ENCODE measurements around the gene NEU2. TPM values are rescaled to one million over a fixed set of nuclear protein-coding genes. Genes with fewer than 3 reads are reported as not detected.

Gene NEU2
- total and polyA plus RNA-seq, 10 of the 15 experiments (the other 5 are each of a cell fraction or from before 2014, with no cell fraction given), result not detected

- TF ChIP-seq LARP7 (IDR thresholded peaks at IDR 0.05), result no peak
- TF ChIP-seq SMAD1 (IDR thresholded peaks at IDR 0.05; ENCODE audit: low read depth, partially characterized antibody), result no peak
- TF ChIP-seq, protein P1, sequence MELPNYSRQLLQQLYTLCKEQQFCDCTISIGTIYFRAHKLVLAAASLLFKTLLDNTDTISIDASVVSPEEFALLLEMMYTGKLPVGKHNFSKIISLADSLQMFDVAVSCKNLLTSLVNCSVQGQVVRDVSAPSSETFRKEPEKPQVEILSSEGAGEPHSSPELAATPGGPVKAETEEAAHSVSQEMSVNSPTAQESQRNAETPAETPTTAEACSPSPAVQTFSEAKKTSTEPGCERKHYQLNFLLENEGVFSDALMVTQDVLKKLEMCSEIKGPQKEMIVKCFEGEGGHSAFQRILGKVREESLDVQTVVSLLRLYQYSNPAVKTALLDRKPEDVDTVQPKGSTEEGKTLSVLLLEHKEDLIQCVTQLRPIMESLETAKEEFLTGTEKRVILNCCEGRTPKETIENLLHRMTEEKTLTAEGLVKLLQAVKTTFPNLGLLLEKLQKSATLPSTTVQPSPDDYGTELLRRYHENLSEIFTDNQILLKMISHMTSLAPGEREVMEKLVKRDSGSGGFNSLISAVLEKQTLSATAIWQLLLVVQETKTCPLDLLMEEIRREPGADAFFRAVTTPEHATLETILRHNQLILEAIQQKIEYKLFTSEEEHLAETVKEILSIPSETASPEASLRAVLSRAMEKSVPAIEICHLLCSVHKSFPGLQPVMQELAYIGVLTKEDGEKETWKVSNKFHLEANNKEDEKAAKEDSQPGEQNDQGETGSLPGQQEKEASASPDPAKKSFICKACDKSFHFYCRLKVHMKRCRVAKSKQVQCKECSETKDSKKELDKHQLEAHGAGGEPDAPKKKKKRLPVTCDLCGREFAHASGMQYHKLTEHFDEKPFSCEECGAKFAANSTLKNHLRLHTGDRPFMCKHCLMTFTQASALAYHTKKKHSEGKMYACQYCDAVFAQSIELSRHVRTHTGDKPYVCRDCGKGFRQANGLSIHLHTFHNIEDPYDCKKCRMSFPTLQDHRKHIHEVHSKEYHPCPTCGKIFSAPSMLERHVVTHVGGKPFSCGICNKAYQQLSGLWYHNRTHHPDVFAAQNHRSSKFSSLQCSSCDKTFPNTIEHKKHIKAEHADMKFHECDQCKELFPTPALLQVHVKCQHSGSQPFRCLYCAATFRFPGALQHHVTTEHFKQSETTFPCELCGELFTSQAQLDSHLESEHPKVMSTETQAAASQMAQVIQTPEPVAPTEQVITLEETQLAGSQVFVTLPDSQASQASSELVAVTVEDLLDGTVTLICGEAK (IDR thresholded peaks at IDR 0.05; ENCODE audit: borderline replicate concordance), result 0 out of 2 replicates have a peak, but pooled peaks have one; percentile 24
- TF ChIP-seq, protein P2, sequence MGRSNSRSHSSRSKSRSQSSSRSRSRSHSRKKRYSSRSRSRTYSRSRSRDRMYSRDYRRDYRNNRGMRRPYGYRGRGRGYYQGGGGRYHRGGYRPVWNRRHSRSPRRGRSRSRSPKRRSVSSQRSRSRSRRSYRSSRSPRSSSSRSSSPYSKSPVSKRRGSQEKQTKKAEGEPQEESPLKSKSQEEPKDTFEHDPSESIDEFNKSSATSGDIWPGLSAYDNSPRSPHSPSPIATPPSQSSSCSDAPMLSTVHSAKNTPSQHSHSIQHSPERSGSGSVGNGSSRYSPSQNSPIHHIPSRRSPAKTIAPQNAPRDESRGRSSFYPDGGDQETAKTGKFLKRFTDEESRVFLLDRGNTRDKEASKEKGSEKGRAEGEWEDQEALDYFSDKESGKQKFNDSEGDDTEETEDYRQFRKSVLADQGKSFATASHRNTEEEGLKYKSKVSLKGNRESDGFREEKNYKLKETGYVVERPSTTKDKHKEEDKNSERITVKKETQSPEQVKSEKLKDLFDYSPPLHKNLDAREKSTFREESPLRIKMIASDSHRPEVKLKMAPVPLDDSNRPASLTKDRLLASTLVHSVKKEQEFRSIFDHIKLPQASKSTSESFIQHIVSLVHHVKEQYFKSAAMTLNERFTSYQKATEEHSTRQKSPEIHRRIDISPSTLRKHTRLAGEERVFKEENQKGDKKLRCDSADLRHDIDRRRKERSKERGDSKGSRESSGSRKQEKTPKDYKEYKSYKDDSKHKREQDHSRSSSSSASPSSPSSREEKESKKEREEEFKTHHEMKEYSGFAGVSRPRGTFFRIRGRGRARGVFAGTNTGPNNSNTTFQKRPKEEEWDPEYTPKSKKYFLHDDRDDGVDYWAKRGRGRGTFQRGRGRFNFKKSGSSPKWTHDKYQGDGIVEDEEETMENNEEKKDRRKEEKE (IDR thresholded peaks at IDR 0.05), result no peak
- no peak for TF ChIP-seq RB1 (IDR thresholded peaks at IDR 0.05; ENCODE audit: borderline replicate concordance)
These were observed 28.1 kb downstream of the NEU2 start (continued) for GRCh38 chr2:233060501-233060979.
